ENCODE measurements around the gene SYNPO. TPM values are rescaled to one million over a fixed set of nuclear protein-coding genes. Genes with fewer than 3 reads are reported as not detected.

Gene SYNPO
- total RNA-seq, 2 experiments from 2014 or later, result 0.10 to 0.14 TPM

GRCh38 chr5:150611026-150611425 lies 29.4 kb upstream of the SYNPO start:
- no peak for DNase-seq
- H3K36me3 Mint-ChIP-seq, result no peaks in the 10 kb centered on the region
- no peak overlapping the region for H3K4me3 Mint-ChIP-seq
- peaks cover 1% of the 10 kb centered on the region for H3K27me3 Mint-ChIP-seq
- intact Hi-C loops (cut with micrococcal nuclease), result no loop called here
- ChIA-PET CTCF (no interaction called here), POLR2A (no interaction called here)
- H3K27ac Mint-ChIP-seq, result no peak overlapping the region
- H3K4me1 Mint-ChIP-seq (ENCODE audit: low read depth), result peaks cover 9% of the 10 kb centered on the region
- H3K9me3 Mint-ChIP-seq, result no peaks in the 10 kb centered on the region

GRCh38 chr5:150612405-150612804 lies 28.1 kb upstream of the SYNPO start:
- H3K27ac Mint-ChIP-seq, result no peak overlapping the region
- ChIA-PET POLR2A (no interaction called here), CTCF (interaction anchor here (1.1 kb wide), 1 partner anchor 189 kb away, joined by 3 read pairs; no protein-coding TSS in a partner anchor)
- intact Hi-C loops (cut with micrococcal nuclease), result no loop called here
- peaks cover 9% of the 10 kb centered on the region for H3K4me1 Mint-ChIP-seq (ENCODE audit: low read depth)
- H3K27me3 Mint-ChIP-seq, result peaks cover 6% of the 10 kb centered on the region
- DNase-seq, result no peak
- no peak overlapping the region for H3K4me3 Mint-ChIP-seq
- no peaks in the 10 kb centered on the region for H3K36me3 Mint-ChIP-seq
- H3K9me3 Mint-ChIP-seq, result no peaks in the 10 kb centered on the region

- no peak overlapping the region for H3K27ac Mint-ChIP-seq
- H3K4me3 Mint-ChIP-seq, result no peak overlapping the region
- H3K4me1 Mint-ChIP-seq (ENCODE audit: low read depth), result peaks cover 9% of the 10 kb centered on the region
- ChIA-PET CTCF (interaction anchor here (1.1 kb wide), 1 partner anchor 189 kb away, joined by 3 read pairs; no protein-coding TSS in a partner anchor), POLR2A (no interaction called here)
- H3K36me3 Mint-ChIP-seq, result no peaks in the 10 kb centered on the region
- intact Hi-C loops (cut with micrococcal nuclease), result no loop called here
- peaks cover 6% of the 10 kb centered on the region for H3K27me3 Mint-ChIP-seq
- no peaks in the 10 kb centered on the region for H3K9me3 Mint-ChIP-seq
- DNase-seq, result no peak
Observed at GRCh38 chr5:150612905-150613670, 27.4 kb upstream of the SYNPO start.

GRCh38 chr5:150613991-150614660 lies 26.3 kb upstream of the SYNPO start:
- POLR2A ChIA-PET, result no interaction called here
- CTCF ChIA-PET, result interaction anchor here (0.6 kb wide), 1 partner anchor 36 kb away, joined by 3 read pairs; no protein-coding TSS in a partner anchor
- no peak overlapping the region for H3K27ac Mint-ChIP-seq
- intact Hi-C loops (cut with micrococcal nuclease), result no loop called here
- H3K4me1 Mint-ChIP-seq (ENCODE audit: low read depth), result peaks cover 9% of the 10 kb centered on the region
- peaks cover 6% of the 10 kb centered on the region for H3K27me3 Mint-ChIP-seq
- H3K36me3 Mint-ChIP-seq, result no peaks in the 10 kb centered on the region
- no peak for DNase-seq
- H3K9me3 Mint-ChIP-seq, result no peaks in the 10 kb centered on the region
- no peak overlapping the region for H3K4me3 Mint-ChIP-seq

DNA sequence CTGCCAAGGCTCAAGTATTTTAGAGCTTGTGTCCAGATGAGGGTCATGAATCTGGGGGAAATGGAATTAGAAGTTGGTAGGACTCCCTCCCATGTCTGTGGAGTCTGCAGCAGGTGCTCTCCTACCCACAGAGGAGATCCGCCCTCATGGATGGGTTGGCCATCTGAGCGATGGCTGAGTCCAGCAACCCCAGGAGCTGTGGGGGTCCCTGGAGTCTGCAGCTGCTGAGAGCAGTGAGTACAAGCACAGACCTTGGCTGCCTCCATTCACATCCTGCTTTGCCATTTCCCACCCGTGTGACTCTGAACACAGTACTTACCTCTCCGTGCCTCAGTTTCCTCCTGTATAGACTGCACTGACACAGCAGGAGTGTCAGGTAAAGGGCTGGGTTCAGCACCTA lies 25.8 kb upstream of the SYNPO start:
- Mint-ChIP-seq H3K4me1 (ENCODE audit: low read depth) (peaks cover 9% of the 10 kb centered on the region), H3K9me3 (no peaks in the 10 kb centered on the region), H3K36me3 (no peaks in the 10 kb centered on the region), H3K27ac (no peak overlapping the region), H3K27me3 (peaks cover 6% of the 10 kb centered on the region), H3K4me3 (no peak overlapping the region)
- POLR2A ChIA-PET, result no interaction called here
- CTCF ChIA-PET, result interaction anchor here (0.6 kb wide), 1 partner anchor 37 kb away, joined by 3 read pairs; no protein-coding TSS in a partner anchor
- intact Hi-C loops (cut with micrococcal nuclease), result no loop called here
- no peak for DNase-seq

DNA sequence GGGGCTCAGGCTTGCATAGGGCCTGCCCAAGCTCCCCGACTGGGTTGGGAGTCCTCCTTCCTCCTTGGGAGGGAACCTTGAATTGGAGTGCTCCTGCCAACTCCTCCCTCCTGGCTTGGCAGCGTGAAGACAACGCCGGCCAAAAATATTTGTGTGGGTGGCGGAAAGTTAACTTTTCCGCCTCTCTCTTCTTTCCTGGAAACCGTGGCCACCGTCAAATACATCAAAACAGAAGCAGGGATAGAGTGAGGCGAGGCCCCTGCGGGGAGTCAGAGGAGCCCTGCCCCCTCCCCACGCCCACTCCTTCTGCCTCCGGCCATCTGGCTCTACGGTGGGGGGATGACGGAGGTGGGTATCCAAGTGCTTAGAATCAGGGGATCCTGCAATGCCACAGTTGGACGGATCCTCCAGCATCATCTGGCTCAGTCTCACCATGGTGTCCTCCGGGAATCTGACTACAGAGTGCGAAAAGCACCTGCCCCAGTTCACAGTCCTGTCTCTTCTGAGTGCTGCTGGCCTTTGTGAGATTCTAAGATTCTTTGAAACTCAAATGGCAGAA lies 25.2 kb upstream of the SYNPO start:
- intact Hi-C loops (cut with micrococcal nuclease), result no loop called here
- no peaks in the 10 kb centered on the region for H3K36me3 Mint-ChIP-seq
- peaks cover 9% of the 10 kb centered on the region for H3K4me1 Mint-ChIP-seq (ENCODE audit: low read depth)
- ChIA-PET POLR2A (no interaction called here), CTCF (no interaction called here)
- H3K4me3 Mint-ChIP-seq, result no peak overlapping the region
- no peaks in the 10 kb centered on the region for H3K9me3 Mint-ChIP-seq
- H3K27ac Mint-ChIP-seq, result no peak overlapping the region
- DNase-seq, result peak; percentile 28
- peaks cover 6% of the 10 kb centered on the region for H3K27me3 Mint-ChIP-seq

DNA sequence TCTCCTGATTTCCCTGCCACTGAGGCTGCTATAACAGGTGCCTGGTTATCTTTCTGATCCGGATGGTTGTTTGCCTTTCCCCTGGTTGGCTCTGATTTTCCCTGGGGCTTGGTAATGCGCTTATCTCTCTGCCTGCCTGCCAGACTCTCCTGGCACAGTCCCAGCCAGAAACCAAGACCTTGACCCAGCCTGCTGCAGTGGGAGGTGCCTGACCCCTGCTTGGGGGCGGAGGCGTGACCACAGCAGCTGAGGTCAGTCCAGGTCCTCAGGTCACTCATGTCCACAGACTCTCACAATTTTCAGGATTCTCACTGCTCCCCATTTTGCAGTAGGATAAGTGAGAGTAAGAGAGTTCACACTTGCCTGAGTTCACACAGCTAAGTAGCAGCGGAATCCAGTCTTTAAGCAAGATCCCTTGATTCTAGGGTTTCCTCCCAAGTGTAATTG lies 24.4 kb upstream of the SYNPO start:
- no peak for DNase-seq
- CTCF ChIA-PET, result interaction anchor here (0.6 kb wide), 1 partner anchor 136 kb away, joined by 3 read pairs; no protein-coding TSS in a partner anchor
- no peak overlapping the region for H3K27ac Mint-ChIP-seq
- no peaks in the 10 kb centered on the region for H3K9me3 Mint-ChIP-seq
- intact Hi-C loops (cut with micrococcal nuclease), result no loop called here
- no peaks in the 10 kb centered on the region for H3K36me3 Mint-ChIP-seq
- peaks cover 9% of the 10 kb centered on the region for H3K4me1 Mint-ChIP-seq (ENCODE audit: low read depth)
- no peak overlapping the region for H3K4me3 Mint-ChIP-seq
- peaks cover 6% of the 10 kb centered on the region for H3K27me3 Mint-ChIP-seq
- POLR2A ChIA-PET, result no interaction called here

- Mint-ChIP-seq H3K27me3 (peaks cover 7% of the 10 kb centered on the region), H3K4me1 (ENCODE audit: low read depth) (peaks cover 9% of the 10 kb centered on the region), H3K9me3 (no peaks in the 10 kb centered on the region), H3K36me3 (no peaks in the 10 kb centered on the region), H3K27ac (no peak overlapping the region), H3K4me3 (no peak overlapping the region)
- ChIA-PET CTCF (interaction anchor here (0.6 kb wide), 1 partner anchor 137 kb away, joined by 3 read pairs; no protein-coding TSS in a partner anchor), POLR2A (no interaction called here)
- no peak for DNase-seq
- intact Hi-C loops (cut with micrococcal nuclease), result no loop called here
Observed at GRCh38 chr5:150616506-150616905, 24.0 kb upstream of the SYNPO start.

DNA sequence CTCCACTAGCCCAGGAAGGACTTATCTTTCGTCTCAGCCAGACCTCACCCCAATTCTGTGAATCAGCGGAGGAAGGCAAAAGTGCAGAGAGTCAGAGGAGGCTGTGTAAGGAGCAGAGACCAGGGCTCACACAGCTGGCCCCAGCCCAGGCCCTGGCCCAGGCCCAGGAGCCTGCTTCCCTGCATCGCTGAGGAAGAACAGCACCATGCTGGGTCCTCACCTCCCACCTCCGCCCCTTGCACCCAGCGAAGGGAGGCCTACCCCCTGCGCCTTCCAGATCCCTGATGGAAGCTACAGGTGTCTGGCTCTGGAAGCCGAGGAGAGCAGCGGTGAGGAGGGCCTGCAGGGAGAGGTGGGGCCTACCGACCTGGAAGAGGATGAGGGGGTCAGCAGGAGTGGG lies 22.3 kb upstream of the SYNPO start:
- intact Hi-C loops (cut with micrococcal nuclease), result no loop called here
- Mint-ChIP-seq H3K36me3 (no peaks in the 10 kb centered on the region), H3K4me3 (no peak overlapping the region), H3K27me3 (peaks cover 8% of the 10 kb centered on the region), H3K4me1 (ENCODE audit: low read depth) (peaks cover 14% of the 10 kb centered on the region), H3K9me3 (no peaks in the 10 kb centered on the region), H3K27ac (no peak overlapping the region)
- ChIA-PET POLR2A (no interaction called here), CTCF (no interaction called here)
- DNase-seq, result no peak

- no peak for DNase-seq
- peaks cover 8% of the 10 kb centered on the region for H3K27me3 Mint-ChIP-seq
- no peaks in the 10 kb centered on the region for H3K36me3 Mint-ChIP-seq
- ChIA-PET POLR2A (no interaction called here), CTCF (interaction anchor here (1.0 kb wide), 1 partner anchor 57 kb away, joined by 3 read pairs; no protein-coding TSS in a partner anchor)
- no peaks in the 10 kb centered on the region for H3K9me3 Mint-ChIP-seq
- peaks cover 20% of the 10 kb centered on the region for H3K4me1 Mint-ChIP-seq (ENCODE audit: low read depth)
- intact Hi-C loops (cut with micrococcal nuclease), result no loop called here
- no peak overlapping the region for H3K27ac Mint-ChIP-seq
- no peak overlapping the region for H3K4me3 Mint-ChIP-seq
Observed at GRCh38 chr5:150618588-150619281, 21.7 kb upstream of the SYNPO start.

DNA sequence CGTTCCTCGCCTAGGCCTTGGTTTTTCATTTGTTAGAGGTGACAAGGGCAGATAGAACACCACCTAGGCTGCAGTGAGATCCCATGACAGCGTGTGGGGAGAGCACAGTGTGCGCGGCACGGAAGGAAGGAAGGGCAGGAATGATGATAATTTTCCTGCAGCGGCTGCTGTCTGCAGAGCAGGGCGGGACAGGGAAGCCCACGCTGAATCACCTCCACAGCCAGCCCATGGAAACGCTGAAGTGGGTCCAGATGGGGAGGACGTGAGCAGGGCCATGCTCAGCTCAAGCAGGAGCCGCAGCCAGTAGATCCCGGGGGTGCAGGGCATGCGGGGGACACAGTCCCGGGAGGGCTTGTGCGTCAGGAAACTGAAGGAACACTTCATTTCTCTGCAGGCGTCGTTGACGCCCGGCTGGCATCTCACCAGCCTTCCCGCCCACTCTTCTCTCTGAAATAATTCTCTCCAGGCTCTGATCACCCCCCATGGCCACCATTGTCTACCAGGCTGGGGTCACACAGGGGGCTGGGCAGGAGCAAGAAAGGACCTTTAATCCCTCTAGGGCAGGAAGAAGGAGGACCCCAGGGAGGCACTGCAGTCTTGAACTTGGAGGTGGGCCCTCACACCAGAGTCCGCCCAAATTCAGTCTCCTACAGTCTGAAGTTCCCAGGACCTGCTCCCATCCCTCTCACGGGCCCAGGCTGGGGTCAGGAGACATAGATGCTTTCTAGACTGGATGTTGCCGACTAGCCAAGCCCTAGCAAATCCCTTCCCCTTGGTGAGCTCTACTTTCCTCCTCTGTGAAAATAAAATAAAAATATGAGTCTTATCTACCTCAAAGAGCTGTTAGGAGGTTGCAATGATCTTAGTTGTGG lies 20.9 kb upstream of the SYNPO start:
- H3K27me3 Mint-ChIP-seq, result peaks cover 13% of the 10 kb centered on the region
- no peaks in the 10 kb centered on the region for H3K9me3 Mint-ChIP-seq
- H3K27ac Mint-ChIP-seq, result no peak overlapping the region
- intact Hi-C loops (cut with micrococcal nuclease), result no loop called here
- CTCF ChIA-PET, result interaction anchor here (1.0 kb wide), 1 partner anchor 57 kb away, joined by 3 read pairs; no protein-coding TSS in a partner anchor
- POLR2A ChIA-PET, result no interaction called here
- DNase-seq, result no peak
- peaks cover 26% of the 10 kb centered on the region for H3K4me1 Mint-ChIP-seq (ENCODE audit: low read depth)
- H3K36me3 Mint-ChIP-seq, result no peaks in the 10 kb centered on the region
- H3K4me3 Mint-ChIP-seq, result no peak overlapping the region

All from activated CD4-positive, alpha-beta memory T cell treated with anti-CD3 and anti-CD28 coated beads for 36 hours (primary cell).